HFF-Myc (cell line): ENCODE results near the gene KERA.

ENCODE experiments used
- DNase-seq: peaks from one replicate; pipeline ENCODE4 v3.0.0-alpha.2; 2011; ENCODE audit warnings: low read depth; ENCODE audit errors: extremely low read depth
- H3K4me3 ChIP-seq: replicated peaks from 2 replicates; pipeline ENCODE4 v1.5.1; 2011; ENCODE audit warnings: low read depth, mild to moderate bottlenecking, control low read depth, low read length
- CTCF ChIP-seq: IDR thresholded peaks from 2 replicates; pipeline ENCODE4 v1.5.1; 2012; ENCODE audit warnings: mild to moderate bottlenecking, low read depth, low read length, control low read depth; ENCODE audit errors: missing control alignments

Gene KERA

GRCh38 chr12:91059211-91059610 is 1.4 kb upstream of the KERA start:
- no peak for DNase-seq

GRCh38 chr12:91058786-91059185 is 962 bp upstream of the KERA start:
- no peak for TF ChIP-seq CTCF
- no peak overlapping the region for H3K4me3 ChIP-seq
- DNase-seq = no peak

More at GRCh38 chr12:91059211-91059610, 1.4 kb upstream of the KERA start:
- no peak overlapping the region for H3K4me3 ChIP-seq
- TF ChIP-seq CTCF = no peak

GRCh38 chr12:91056488-91056887 is 1.3 kb downstream of the KERA start:
- H3K4me3 ChIP-seq = no peak overlapping the region
- DNase-seq = peak; percentile 14
- TF ChIP-seq CTCF = no peak

- no peak overlapping the region for H3K4me3 ChIP-seq
- TF ChIP-seq CTCF = no peak
- DNase-seq = no peak
Observed at GRCh38 chr12:91055976-91056375, 1.8 kb downstream of the KERA start.

- DNase-seq = peak; percentile 87
- no peak overlapping the region for H3K4me3 ChIP-seq
- no peak for TF ChIP-seq CTCF
Observed at GRCh38 chr12:91053951-91054715, 3.7 kb downstream of the KERA start.

- no peak for TF ChIP-seq CTCF
- DNase-seq = no peak
Observed at GRCh38 chr12:91052026-91052425, 5.8 kb downstream of the KERA start.

GRCh38 chr12:91044586-91044985 is 13.2 kb downstream of the KERA start:
- TF ChIP-seq CTCF = no peak
- H3K4me3 ChIP-seq = no peak overlapping the region
- DNase-seq = no peak

More at GRCh38 chr12:91052026-91052425, 5.8 kb downstream of the KERA start:
- H3K4me3 ChIP-seq = no peak overlapping the region
